Testis (tissue), 3 donors: ENCODE results near the gene TMSB10. TPM values are rescaled to one million over a fixed set of nuclear protein-coding genes. Genes with fewer than 3 reads are reported as not detected.
"Not testable (repeated sequence)": the region's sequence is repeated elsewhere in the genome, so short reads cannot be mapped to it uniquely, and the experiment has no call there.

ENCODE experiments used
- DNase-seq: peaks from one replicate; pipeline ENCODE4 v3.0.0-alpha.2; 2019
- H3K27ac ChIP-seq, 2 donors: fragments of 200-600 bp; sonication (generic); one replicate each; pipeline ENCODE4 v1.5.1; 2019
- H3K27me3 ChIP-seq: fragments of 200-600 bp; sonication (generic); one replicate; pipeline ENCODE4 v1.5.1; 2019
- H3K36me3 ChIP-seq: fragments of 200-600 bp; sonication (generic); one replicate; pipeline ENCODE4 v1.5.1; 2017; ENCODE audit warnings: low read depth; ENCODE audit errors: missing control alignments
- H3K4me1 ChIP-seq: fragments of 200-600 bp; sonication (generic); one replicate; pipeline ENCODE4 v1.5.1; 2019
- H3K4me3 ChIP-seq, 2 donors: fragments of 200-600 bp; sonication (generic); one replicate each; pipeline ENCODE4 v1.5.1; 2017 to 2019
- H3K9me3 ChIP-seq: fragments of 200-600 bp; sonication (generic); one replicate; pipeline ENCODE4 v1.5.1; 2017
- CTCF ChIP-seq, 3 experiments: fragments of 450-650 bp in 2 of 3; fragments of 200-600 bp in 1 of 3; sonication (generic) in 1 of 3; IDR thresholded peaks; one replicate each; pipeline ENCODE4 v1.5.1; 2016 to 2019; ENCODE audit warnings: antibody characterized with exemption in 3 of 3, mild to moderate bottlenecking in 2 of 3, moderate library complexity in 1 of 3
- POLR2A ChIP-seq: fragments of 450-650 bp; IDR thresholded peaks from one replicate; pipeline ENCODE4 v1.6.1; 2017; ENCODE audit warnings: antibody characterized with exemption, mild to moderate bottlenecking, moderate library complexity
- WGBS, 2 donors: methylation state at CpG; one replicate each; pipeline ENCODE4 v1.1.5; 2018; 5-methylcytosine and 5-hydroxymethylcytosine counted together
- intact Hi-C: fragments of 100-400 bp; cut with DNase I; formaldehyde crosslinking; loops from one replicate; pipeline ENCODE4 v1.15.1; 2023; ENCODE audit warnings: low total_unique reads
- polyA plus RNA-seq: library from polyadenylated mRNA; stranded (reverse); fragments of 350-450 nt; fragmentation: Illumina TruSeq; extraction: RNeasy Lipid Tissue Mini Kit (QIAGEN cat#74804); gene quantifications from one replicate; pipeline ENCODE4 v1.2.3, GENCODE V29; 2014; ENCODE audit warnings: low read depth, low replicate concordance; ENCODE audit not compliant: insufficient read depth
- total RNA-seq, 2 donors: library from RNA; depleted of rRNA; stranded (reverse); fragments of >200 nt; gene quantifications; one replicate each; pipeline ENCODE4 v1.2.3, GENCODE V29; 2016

The TMSB10 gene
- total and polyA plus RNA-seq, 3 donors from 2014 or later, result 1,824 to 3,571 (median 2,819) TPM

GRCh38 chr2:84912984-84913383, 7.5 kb downstream of the TMSB10 start:
- intact Hi-C loops, result no loop called here
- DNase-seq, result no peak
- H3K4me3 ChIP-seq, result no peak overlapping the region
- no peaks in the 10 kb centered on the region for H3K27me3 ChIP-seq
- 86 to 96% methylated on average over 4 of the region's 4 CpGs for WGBS, 2 donors
- TF ChIP-seq POLR2A (no peak), CTCF (IDR thresholded peaks at IDR 0.05) (no peak)
- H3K9me3 ChIP-seq, result no peaks in the 10 kb centered on the region
- no peaks in the 10 kb centered on the region for H3K36me3 ChIP-seq
- no peaks in the 10 kb centered on the region for H3K4me1 ChIP-seq
- H3K27ac ChIP-seq, result no peak overlapping the region

- Histone ChIP-seq H3K27ac (no peak overlapping the region), H3K9me3 (no peaks in the 10 kb centered on the region), H3K4me1 (no peaks in the 10 kb centered on the region), H3K27me3 (no peaks in the 10 kb centered on the region), H3K36me3 (no peaks in the 10 kb centered on the region), H3K4me3 (no peak overlapping the region)
- TF ChIP-seq CTCF (IDR thresholded peaks at IDR 0.05), result no peak
- TF ChIP-seq POLR2A, result no peak
- WGBS, 2 donors, result 88 to 89% methylated on average over 6 of the region's 6 CpGs
- no peak for DNase-seq
- intact Hi-C loops, result no loop called here
These were observed 8.9 kb downstream of the TMSB10 start for GRCh38 chr2:84914334-84914733.

GRCh38 chr2:84915675-84916074, 10.2 kb downstream of the TMSB10 start:
- intact Hi-C loops, H3K27me3 ChIP-seq, H3K4me3 ChIP-seq, H3K36me3 ChIP-seq, H3K4me1 ChIP-seq, H3K27ac ChIP-seq, H3K9me3 ChIP-seq, DNase-seq: not testable (repeated sequence)
- WGBS, 2 donors, result 74 to 81% methylated on average over 22 to 24 of the region's 24 CpGs

GRCh38 chr2:84917821-84918220, 12.4 kb downstream of the TMSB10 start:
- H3K9me3 ChIP-seq, H3K4me1 ChIP-seq, DNase-seq, intact Hi-C loops, H3K36me3 ChIP-seq, H3K4me3 ChIP-seq, H3K27ac ChIP-seq, H3K27me3 ChIP-seq: not testable (repeated sequence)
- WGBS, 2 donors, result 84 to 86% methylated on average over 5 of the region's 5 CpGs

- intact Hi-C loops, result no loop called here
- WGBS, 2 donors, result 90 to 94% methylated on average over 2 of the region's 2 CpGs
These were observed 13.0 kb downstream of the TMSB10 start for GRCh38 chr2:84918430-84918829.

More at GRCh38 chr2:84918430-84918829, 13.0 kb downstream of the TMSB10 start:
- H3K36me3 ChIP-seq, result no peaks in the 10 kb centered on the region
- peaks cover 6% of the 10 kb centered on the region for H3K4me1 ChIP-seq
- no peaks in the 10 kb centered on the region for H3K27me3 ChIP-seq
- H3K4me3 ChIP-seq, result no peak overlapping the region
- no peaks in the 10 kb centered on the region for H3K9me3 ChIP-seq
- no peak for TF ChIP-seq CTCF (IDR thresholded peaks at IDR 0.05)
- no peak for TF ChIP-seq POLR2A
- DNase-seq, result no peak
- no peak overlapping the region for H3K27ac ChIP-seq
